CD14-positive monocyte (primary cell): Measurements from ENCODE around the gene TSPAN18. TPM values are rescaled to one million over a fixed set of nuclear protein-coding genes. Genes with fewer than 3 reads are reported as not detected.

Experiments
- DNase-seq, 3 donors: peaks; one replicate each; pipeline ENCODE4 v3.0.0-alpha.2; 2011 to 2022
- H2AFZ ChIP-seq: 2 replicates; pipeline ENCODE4 v1.6.0; 2012; ENCODE audit warnings: mild to moderate bottlenecking, low read depth, low read length, inconsistent platforms; ENCODE audit not compliant: insufficient read depth, poor library complexity, severe bottlenecking
- H3K27ac ChIP-seq, 2 donors: 1 replicate in 1 of 2; 2 replicates in 1 of 2; pipeline ENCODE4 v1.5.1; 2012 to 2013; ENCODE audit warnings: low read length in 2 of 2, control low read depth in 1 of 2, inconsistent platforms in 1 of 2, low read depth in 1 of 2, mild to moderate bottlenecking in 1 of 2
- H3K27me3 ChIP-seq, 2 donors: one replicate each; pipeline versions ENCODE4 v1.6.0 to v1.6.1; 2011 to 2013; ENCODE audit warnings: low read length in 2 of 2; ENCODE audit not compliant: control insufficient read depth in 2 of 2, insufficient read depth in 2 of 2
- H3K36me3 ChIP-seq, 2 donors: replicated peaks in 1 of 2; 1 replicate in 1 of 2; 2 replicates in 1 of 2; pipeline versions ENCODE4 v1.5.1 to v1.6.1; 2012 to 2013; ENCODE audit warnings: low read length in 2 of 2, control low read depth in 1 of 2, inconsistent platforms in 1 of 2, mild to moderate bottlenecking in 1 of 2; ENCODE audit not compliant: insufficient read depth in 2 of 2, control insufficient read depth in 1 of 2
- H3K4me1 ChIP-seq, 2 donors: 1 replicate in 1 of 2; 2 replicates in 1 of 2; pipeline versions ENCODE4 v1.5.1 to v1.6.1; 2012 to 2013; ENCODE audit warnings: low read length in 2 of 2, control low read depth in 1 of 2, inconsistent platforms in 1 of 2, mild to moderate bottlenecking in 1 of 2, moderate library complexity in 1 of 2; ENCODE audit not compliant: insufficient read depth in 2 of 2, control insufficient read depth in 1 of 2
- H3K4me2 ChIP-seq: replicated peaks from 2 replicates; pipeline ENCODE3; 2012; ENCODE audit warnings: low read length, moderate library complexity, mild to moderate bottlenecking; ENCODE audit not compliant: poor library complexity, severe bottlenecking; ENCODE audit errors: extremely low read depth
- H3K4me3 ChIP-seq, 3 experiments: fragments of 200-600 bp in 1 of 3; sonication (generic) in 1 of 3; replicated peaks in 1 of 3; 1 replicate in 2 of 3; 2 replicates in 1 of 3; pipeline ENCODE4 v1.5.1; 2011 to 2013; ENCODE audit warnings: low read length in 3 of 3, mild to moderate bottlenecking in 3 of 3, control low read depth in 2 of 3, low read depth in 2 of 3, inconsistent platforms in 1 of 3, moderate library complexity in 1 of 3
- H3K79me2 ChIP-seq: 2 replicates; pipeline ENCODE4 v1.6.0; 2012; ENCODE audit warnings: mild to moderate bottlenecking, control low read depth, inconsistent platforms, low read length, moderate library complexity; ENCODE audit not compliant: insufficient read depth
- H3K9ac ChIP-seq: 2 replicates; pipeline ENCODE4 v1.6.0; 2017; ENCODE audit warnings: low read length, mild to moderate bottlenecking; ENCODE audit not compliant: insufficient read depth, poor library complexity, severe bottlenecking
- H3K9me3 ChIP-seq, 2 donors: replicated peaks in 1 of 2; 1 replicate in 1 of 2; 2 replicates in 1 of 2; pipeline versions ENCODE4 v1.5.1 to v1.6.1; 2012 to 2013; ENCODE audit warnings: low read length in 2 of 2, control low read depth in 1 of 2; ENCODE audit not compliant: control insufficient read depth in 1 of 2, insufficient read depth in 1 of 2
- H4K20me1 ChIP-seq: 2 replicates; pipeline ENCODE4 v1.6.0; 2012; ENCODE audit warnings: mild to moderate bottlenecking, low read length, control low read depth, moderate library complexity; ENCODE audit not compliant: insufficient read depth
- H3K27ac Mint-ChIP-seq, 7 donors: one replicate each; pipeline ENCODE4 v1.8.0; 2020; ENCODE audit warnings: mild to moderate bottlenecking in 7 of 7, mixed read lengths in 7 of 7, moderate library complexity in 6 of 7, inconsistent platforms in 2 of 7
- H3K27me3 Mint-ChIP-seq, 3 donors: one replicate each; pipeline ENCODE4 v1.8.0; 2021 to 2022; ENCODE audit warnings: low read depth in 3 of 3, mild to moderate bottlenecking in 3 of 3, mixed read lengths in 3 of 3, moderate library complexity in 3 of 3, inconsistent platforms in 1 of 3
- H3K36me3 Mint-ChIP-seq, 2 donors: one replicate each; pipeline ENCODE4 v1.8.0; 2020; ENCODE audit warnings: mixed read lengths in 2 of 2, inconsistent platforms in 1 of 2, mild to moderate bottlenecking in 1 of 2
- H3K4me1 Mint-ChIP-seq: one replicate; pipeline ENCODE4 v1.8.0; 2020; ENCODE audit warnings: mild to moderate bottlenecking, mixed read lengths
- H3K4me3 Mint-ChIP-seq, 2 donors: one replicate each; pipeline ENCODE4 v1.8.0; 2020; ENCODE audit warnings: mild to moderate bottlenecking in 2 of 2, mixed read lengths in 2 of 2, moderate library complexity in 1 of 2
- H3K9me3 Mint-ChIP-seq, 7 donors: one replicate each; pipeline ENCODE4 v1.8.0; 2020 to 2022; ENCODE audit warnings: mixed read lengths in 7 of 7, mild to moderate bottlenecking in 6 of 7, moderate library complexity in 6 of 7, inconsistent platforms in 2 of 7
- WGBS: methylation state at CpG from one replicate; pipeline ENCODE4 v1.1.5; 2013; ENCODE audit warnings: missing lambda C conversion rate; ENCODE audit not compliant: insufficient coverage; 5-methylcytosine and 5-hydroxymethylcytosine counted together
- intact Hi-C, 2 donors: fragments of 100-400 bp; cut with micrococcal nuclease; formaldehyde crosslinking; loops; one replicate each; pipeline versions ENCODE4 v1.15.0 to v1.15.1; 2023
- polyA plus RNA-seq, 3 donors: library from polyadenylated mRNA; depleted of rRNA in 1 of 3; unstranded in 2 of 3; stranded (reverse) in 1 of 3; fragments of 300-500 nt in 2 of 3; fragments of >200 nt in 1 of 3; fragmentation: Illumina TruSeq in 2 of 3; gene quantifications; 1 replicate in 2 of 3; 2 replicates in 1 of 3; pipeline ENCODE4 v1.2.3, GENCODE V29; 2012 to 2021
- TF ChIP-seq, protein P1 (sequence below): fragments of 200-600 bp; IDR thresholded peaks from one replicate; pipeline ENCODE4 v1.8.0; 2022; ENCODE audit warnings: antibody characterized with exemption, mild to moderate bottlenecking

Gene TSPAN18
- polyA plus RNA-seq, 3 donors: not detected

DNA sequence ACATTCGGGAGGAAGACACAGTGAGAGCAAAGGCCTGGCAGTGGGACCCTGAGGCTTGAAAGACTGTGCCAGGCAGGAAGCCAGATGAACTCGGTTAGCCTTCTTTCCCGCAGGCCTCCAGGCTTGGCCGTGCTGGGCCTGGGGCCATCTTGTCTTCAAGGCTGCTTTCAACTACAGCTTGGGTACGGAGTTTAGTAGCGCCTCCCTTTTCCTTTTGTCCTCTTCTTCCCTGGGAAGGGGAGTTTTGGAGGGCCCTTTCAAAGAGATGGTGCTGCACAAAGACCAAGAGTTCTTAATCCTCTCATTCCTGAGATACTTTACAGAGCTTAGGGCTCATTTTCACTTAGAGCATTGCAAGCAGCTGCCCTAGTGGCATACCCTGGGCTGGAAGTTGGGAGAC is 136.5 kb downstream of the TSPAN18 start:
- Mint-ChIP-seq H3K9me3 (peaks cover 0 to 3% (median 0%) of the 10 kb centered on the region in 7 donors), H3K27me3 (peaks cover 34 to 81% (median 57%) of the 10 kb centered on the region in 3 donors), H3K4me1 (peaks cover 18% of the 10 kb centered on the region), H3K36me3 (no peaks in the 10 kb centered on the region), H3K4me3 (no peak overlapping the region), H3K27ac (no peak overlapping the region)
- H3K36me3 ChIP-seq: no peaks in the 10 kb centered on the region
- H4K20me1 ChIP-seq: no peaks in the 10 kb centered on the region
- H3K4me3 ChIP-seq: no peak overlapping the region
- peaks cover 0 to 42% of the 10 kb centered on the region in 2 donors for H3K27me3 ChIP-seq
- H3K9ac ChIP-seq: no peak overlapping the region
- no peak overlapping the region for H2AFZ ChIP-seq
- DNase-seq: no peak
- no peaks in the 10 kb centered on the region for H3K9me3 ChIP-seq
- H3K4me1 ChIP-seq: peaks cover 12% of the 10 kb centered on the region in 2 donors
- no peak overlapping the region for H3K4me2 ChIP-seq
- intact Hi-C loops: no loop called here
- no peaks in the 10 kb centered on the region for H3K79me2 ChIP-seq
- WGBS: 89% methylated on average over 4 of the region's 6 CpGs
- TF ChIP-seq, protein P1, sequence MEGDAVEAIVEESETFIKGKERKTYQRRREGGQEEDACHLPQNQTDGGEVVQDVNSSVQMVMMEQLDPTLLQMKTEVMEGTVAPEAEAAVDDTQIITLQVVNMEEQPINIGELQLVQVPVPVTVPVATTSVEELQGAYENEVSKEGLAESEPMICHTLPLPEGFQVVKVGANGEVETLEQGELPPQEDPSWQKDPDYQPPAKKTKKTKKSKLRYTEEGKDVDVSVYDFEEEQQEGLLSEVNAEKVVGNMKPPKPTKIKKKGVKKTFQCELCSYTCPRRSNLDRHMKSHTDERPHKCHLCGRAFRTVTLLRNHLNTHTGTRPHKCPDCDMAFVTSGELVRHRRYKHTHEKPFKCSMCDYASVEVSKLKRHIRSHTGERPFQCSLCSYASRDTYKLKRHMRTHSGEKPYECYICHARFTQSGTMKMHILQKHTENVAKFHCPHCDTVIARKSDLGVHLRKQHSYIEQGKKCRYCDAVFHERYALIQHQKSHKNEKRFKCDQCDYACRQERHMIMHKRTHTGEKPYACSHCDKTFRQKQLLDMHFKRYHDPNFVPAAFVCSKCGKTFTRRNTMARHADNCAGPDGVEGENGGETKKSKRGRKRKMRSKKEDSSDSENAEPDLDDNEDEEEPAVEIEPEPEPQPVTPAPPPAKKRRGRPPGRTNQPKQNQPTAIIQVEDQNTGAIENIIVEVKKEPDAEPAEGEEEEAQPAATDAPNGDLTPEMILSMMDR: no peak
- H3K27ac ChIP-seq: no peak overlapping the region

DNA sequence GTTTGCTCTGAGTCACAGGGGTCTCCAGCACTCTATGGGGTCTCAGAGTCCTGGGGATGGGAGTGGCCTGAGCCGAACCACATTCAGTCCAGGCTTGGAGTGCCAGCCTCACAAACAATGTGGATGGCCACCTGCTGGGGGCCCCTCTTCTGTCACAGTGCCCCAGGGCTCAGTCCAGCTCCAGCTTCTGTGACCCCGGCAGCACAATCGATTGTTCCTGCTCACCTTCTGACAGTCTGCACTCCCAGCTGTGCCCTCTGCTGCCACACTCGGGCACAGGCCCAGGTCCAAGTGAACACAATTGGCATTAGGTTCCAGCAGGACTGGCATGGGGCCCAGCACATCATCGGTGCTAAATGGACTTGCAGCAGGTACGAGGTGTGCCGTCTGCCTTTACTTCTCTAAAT is 139.1 kb downstream of the TSPAN18 start:
- TF ChIP-seq, protein P1: no peak
- peaks cover 0 to 24% of the 10 kb centered on the region in 2 donors for H3K27me3 ChIP-seq
- H3K4me3 Mint-ChIP-seq: no peak overlapping the region
- 94% methylated on average over 4 of the region's 7 CpGs for WGBS
- H3K9ac ChIP-seq: no peak overlapping the region
- H4K20me1 ChIP-seq: no peaks in the 10 kb centered on the region
- no peak overlapping the region for H3K27ac ChIP-seq
- peaks cover 0 to 4% of the 10 kb centered on the region in 2 donors for H3K36me3 Mint-ChIP-seq
- H3K27ac Mint-ChIP-seq: no peak overlapping the region
- peaks cover 12% of the 10 kb centered on the region in 2 donors for H3K4me1 ChIP-seq
- H3K9me3 ChIP-seq: peaks cover 0 to 1% of the 10 kb centered on the region in 2 donors
- peaks cover 20% of the 10 kb centered on the region for H3K4me1 Mint-ChIP-seq
- no peak overlapping the region for H3K4me2 ChIP-seq
- no peaks in the 10 kb centered on the region for H3K79me2 ChIP-seq
- no peak overlapping the region for H2AFZ ChIP-seq
- no peaks in the 10 kb centered on the region for H3K36me3 ChIP-seq
- intact Hi-C loops: no loop called here
- no peak overlapping the region for H3K4me3 ChIP-seq
- peaks cover 28 to 61% (median 44%) of the 10 kb centered on the region in 3 donors for H3K27me3 Mint-ChIP-seq
- peaks cover 2 to 7% (median 4%) of the 10 kb centered on the region in 7 donors for H3K9me3 Mint-ChIP-seq
- DNase-seq: no peak
